ENCODE results near the gene PTPRD.

DNA sequence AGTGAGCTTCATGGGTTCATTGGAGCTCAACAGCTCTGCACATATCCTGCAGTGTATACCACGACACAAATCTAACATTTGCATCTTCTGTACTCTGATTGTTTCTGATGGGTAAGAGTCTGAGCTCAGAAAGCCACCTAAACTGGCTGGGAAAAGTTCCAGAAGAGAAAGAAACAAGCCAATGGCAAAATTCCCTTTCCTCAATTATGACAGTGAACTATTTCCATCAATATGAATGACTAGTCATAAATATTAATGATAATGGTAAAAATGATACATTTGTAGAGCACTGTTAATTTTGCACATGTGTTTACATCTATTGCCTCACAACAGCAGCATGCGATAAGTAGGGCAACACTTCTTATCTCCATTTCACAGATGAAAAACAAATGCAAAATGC, 1711.7 kb downstream of the PTPRD start:
- TF ChIP-seq POLR2A (IDR thresholded peaks at IDR 0.05): no peak
- TF ChIP-seq, protein P1, sequence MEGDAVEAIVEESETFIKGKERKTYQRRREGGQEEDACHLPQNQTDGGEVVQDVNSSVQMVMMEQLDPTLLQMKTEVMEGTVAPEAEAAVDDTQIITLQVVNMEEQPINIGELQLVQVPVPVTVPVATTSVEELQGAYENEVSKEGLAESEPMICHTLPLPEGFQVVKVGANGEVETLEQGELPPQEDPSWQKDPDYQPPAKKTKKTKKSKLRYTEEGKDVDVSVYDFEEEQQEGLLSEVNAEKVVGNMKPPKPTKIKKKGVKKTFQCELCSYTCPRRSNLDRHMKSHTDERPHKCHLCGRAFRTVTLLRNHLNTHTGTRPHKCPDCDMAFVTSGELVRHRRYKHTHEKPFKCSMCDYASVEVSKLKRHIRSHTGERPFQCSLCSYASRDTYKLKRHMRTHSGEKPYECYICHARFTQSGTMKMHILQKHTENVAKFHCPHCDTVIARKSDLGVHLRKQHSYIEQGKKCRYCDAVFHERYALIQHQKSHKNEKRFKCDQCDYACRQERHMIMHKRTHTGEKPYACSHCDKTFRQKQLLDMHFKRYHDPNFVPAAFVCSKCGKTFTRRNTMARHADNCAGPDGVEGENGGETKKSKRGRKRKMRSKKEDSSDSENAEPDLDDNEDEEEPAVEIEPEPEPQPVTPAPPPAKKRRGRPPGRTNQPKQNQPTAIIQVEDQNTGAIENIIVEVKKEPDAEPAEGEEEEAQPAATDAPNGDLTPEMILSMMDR (IDR thresholded peaks at IDR 0.05 in 8 of 11, conservative IDR thresholded peaks at IDR 0.05 in 3 of 11): no peak
- TF ChIP-seq POLR2AphosphoS5 (IDR thresholded peaks at IDR 0.05): no peak
